ENCODE results near the gene CLDN17. TPM values are rescaled to one million over a fixed set of nuclear protein-coding genes. Genes with fewer than 3 reads are reported as not detected.

The CLDN17 gene
- total and polyA plus RNA-seq, 9 of the 15 experiments (the other 6 are each of a cell fraction or from before 2014, with no cell fraction given) = not detected

- no peak for TF ChIP-seq ETV5 (CRISPR knock-in tag; IDR thresholded peaks at IDR 0.05; ENCODE audit: low read depth)
Observed at GRCh38 chr21:30206551-30207251, 40.1 kb upstream of the CLDN17 start (continued).

DNA sequence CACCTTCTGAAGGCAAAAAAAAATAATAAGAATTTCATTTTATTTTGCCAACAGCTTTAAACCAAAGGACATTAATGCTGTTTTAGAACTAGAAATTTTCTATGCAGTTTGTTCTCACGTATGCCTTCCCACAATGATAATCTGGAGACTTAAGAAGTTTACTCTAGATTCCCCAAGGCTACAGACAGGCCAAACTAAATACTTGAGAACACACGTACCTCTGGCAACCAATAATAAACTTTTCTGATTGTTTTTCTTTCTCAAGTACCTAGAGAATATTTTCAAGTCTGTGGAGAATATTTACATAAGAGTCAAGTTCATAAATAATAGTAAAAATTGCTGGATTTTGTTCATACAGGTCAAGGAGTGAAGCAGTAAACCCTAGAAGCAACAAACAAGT lies 33.4 kb upstream of the CLDN17 start:
- Histone ChIP-seq H2AFZ (ENCODE audit: low read depth, low read length) (no peak overlapping the region), H3K4me1 (replicated peaks in 1 of 2; ENCODE audit: control insufficient read depth in 2 of 2, insufficient read depth in 2 of 2, low read length in 2 of 2) (no peaks in the 10 kb centered on the region), H3K27me3 (ENCODE audit: control insufficient read depth in 2 of 2, insufficient read depth in 2 of 2, low read length in 2 of 2) (no peaks in the 10 kb centered on the region), H3K36me3 (ENCODE audit: control insufficient read depth, insufficient read depth, low read length) (no peaks in the 10 kb centered on the region), H3K79me2 (ENCODE audit: control insufficient read depth, insufficient read depth, low read length) (no peaks in the 10 kb centered on the region), H3K4me3 (no peak overlapping the region), H4K20me1 (replicated peaks; ENCODE audit: control insufficient read depth, insufficient read depth, low read length) (no peaks in the 10 kb centered on the region), H3K9me3 (replicated peaks; ENCODE audit: control insufficient read depth, insufficient read depth, low read depth, low read length) (no peaks in the 10 kb centered on the region), H3K4me2 (ENCODE audit: insufficient read depth, low read length) (no peak overlapping the region), H3K27ac (ENCODE audit: extremely low read depth, low read depth, low read length) (no peak overlapping the region), H3K9me1 (ENCODE audit: control insufficient read depth, insufficient read depth, low read length) (no peaks in the 10 kb centered on the region), H3K9ac (ENCODE audit: insufficient read depth in 1 of 2, low read depth in 2 of 2, low read length in 2 of 2) (no peak overlapping the region)
- no TSS peak for BruUV-seq (replicated peaks)
- FAIRE-seq (no peak), DNase-seq (ENCODE audit: extremely low read depth in 1 of 4, low spot score in 3 of 4) (no peak), ATAC-seq (no peak)
- 0% methylated on average over 2 of the region's 2 CpGs for WGBS (ENCODE audit: insufficient coverage, low coverage, missing lambda C conversion rate)
- ChIA-PET POLR2A (no interaction called here), CTCF (ENCODE audit: low intra/inter-chr PET ratio) (no interaction called here)
- in situ Hi-C loops (cut with MboI) = no loop called here
- intact Hi-C loops (cut with micrococcal nuclease) = loop anchor here (10.0 kb wide), 2 partner anchors 155 to 1105 kb away; no protein-coding TSS in a partner anchor
- TF ChIP-seq FIP1L1 (IDR thresholded peaks at IDR 0.05; ENCODE audit: low read depth, low read length, poor library complexity, severe bottlenecking) = no peak
- TF ChIP-seq, protein P1, sequence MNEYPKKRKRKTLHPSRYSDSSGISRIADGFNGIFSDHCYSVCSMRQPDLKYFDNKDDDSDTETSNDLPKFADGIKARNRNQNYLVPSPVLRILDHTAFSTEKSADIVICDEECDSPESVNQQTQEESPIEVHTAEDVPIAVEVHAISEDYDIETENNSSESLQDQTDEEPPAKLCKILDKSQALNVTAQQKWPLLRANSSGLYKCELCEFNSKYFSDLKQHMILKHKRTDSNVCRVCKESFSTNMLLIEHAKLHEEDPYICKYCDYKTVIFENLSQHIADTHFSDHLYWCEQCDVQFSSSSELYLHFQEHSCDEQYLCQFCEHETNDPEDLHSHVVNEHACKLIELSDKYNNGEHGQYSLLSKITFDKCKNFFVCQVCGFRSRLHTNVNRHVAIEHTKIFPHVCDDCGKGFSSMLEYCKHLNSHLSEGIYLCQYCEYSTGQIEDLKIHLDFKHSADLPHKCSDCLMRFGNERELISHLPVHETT (CRISPR knock-in tag; conservative IDR thresholded peaks at IDR 0.05 in 1 of 2, IDR thresholded peaks at IDR 0.05 in 1 of 2) = no peak
- TF ChIP-seq JUNB (CRISPR knock-in tag; conservative IDR thresholded peaks at IDR 0.05) = no peak
- no peak for TF ChIP-seq TOE1 (IDR thresholded peaks at IDR 0.05; ENCODE audit: borderline replicate concordance)
- TF ChIP-seq TOE1 (CRISPR knock-in tag; IDR thresholded peaks at IDR 0.05; ENCODE audit: borderline replicate concordance, low read depth) = no peak
- no peak for TF ChIP-seq NELFE (IDR thresholded peaks at IDR 0.05; ENCODE audit: insufficient read depth, insufficient read length)
- TF ChIP-seq CLOCK (CRISPR knock-in tag; IDR thresholded peaks at IDR 0.05; ENCODE audit: borderline replicate concordance) = no peak
- no peak for TF ChIP-seq SFPQ (IDR thresholded peaks at IDR 0.05; ENCODE audit: low read depth, low read length)
